ENCODE data around the gene PERM1. TPM values are rescaled to one million over a fixed set of nuclear protein-coding genes. Genes with fewer than 3 reads are reported as not detected.
"Not testable (repeated sequence)": the region's sequence is repeated elsewhere in the genome, so short reads cannot be mapped to it uniquely, and the experiment has no call there.

The PERM1 gene
- total RNA-seq, 1 experiment from 2014 or later: not detected

DNA sequence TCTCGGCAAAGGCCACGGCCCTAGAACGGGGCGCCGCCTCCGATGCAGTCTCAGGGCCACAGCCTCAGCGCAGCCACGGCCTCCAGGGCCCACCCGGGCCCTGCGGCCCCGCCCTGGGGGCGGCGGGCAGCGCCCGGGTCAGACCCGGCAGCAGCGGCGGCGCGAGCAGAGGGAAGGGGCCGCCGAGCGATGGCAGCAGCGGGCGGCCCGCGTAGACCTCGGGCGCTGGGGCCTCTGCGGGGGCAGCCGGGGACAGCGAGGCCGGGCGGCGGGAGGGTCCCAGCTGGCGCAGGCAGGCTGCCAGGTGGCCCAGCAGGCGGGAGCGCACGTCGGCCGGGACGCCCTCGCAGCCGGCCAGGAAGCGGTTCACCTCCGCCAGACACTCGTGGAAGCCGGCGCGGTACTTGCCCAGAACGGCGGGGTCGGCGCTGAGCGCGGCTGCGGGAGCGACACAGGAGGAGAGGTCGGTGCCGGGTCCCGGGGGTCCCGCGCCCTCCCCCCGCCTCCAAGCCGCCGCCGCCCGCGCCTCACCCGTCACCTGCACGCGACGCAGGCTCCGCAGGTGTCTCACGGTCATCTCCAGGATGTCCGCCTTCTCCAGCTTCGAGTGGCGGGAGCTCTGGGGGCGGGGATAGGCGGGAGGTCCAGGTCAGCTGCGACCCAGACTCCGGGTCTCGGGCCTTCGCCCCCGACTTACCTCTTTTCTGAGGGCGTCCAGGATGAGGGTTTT is 17.3 kb upstream of the PERM1 start:
- no peak for DNase-seq (ENCODE audit: extremely low read depth, low read depth)

GRCh38 chr1:998745-998994 is 16.8 kb upstream of the PERM1 start:
- DNase-seq (ENCODE audit: extremely low read depth, low read depth): no peak

DNA sequence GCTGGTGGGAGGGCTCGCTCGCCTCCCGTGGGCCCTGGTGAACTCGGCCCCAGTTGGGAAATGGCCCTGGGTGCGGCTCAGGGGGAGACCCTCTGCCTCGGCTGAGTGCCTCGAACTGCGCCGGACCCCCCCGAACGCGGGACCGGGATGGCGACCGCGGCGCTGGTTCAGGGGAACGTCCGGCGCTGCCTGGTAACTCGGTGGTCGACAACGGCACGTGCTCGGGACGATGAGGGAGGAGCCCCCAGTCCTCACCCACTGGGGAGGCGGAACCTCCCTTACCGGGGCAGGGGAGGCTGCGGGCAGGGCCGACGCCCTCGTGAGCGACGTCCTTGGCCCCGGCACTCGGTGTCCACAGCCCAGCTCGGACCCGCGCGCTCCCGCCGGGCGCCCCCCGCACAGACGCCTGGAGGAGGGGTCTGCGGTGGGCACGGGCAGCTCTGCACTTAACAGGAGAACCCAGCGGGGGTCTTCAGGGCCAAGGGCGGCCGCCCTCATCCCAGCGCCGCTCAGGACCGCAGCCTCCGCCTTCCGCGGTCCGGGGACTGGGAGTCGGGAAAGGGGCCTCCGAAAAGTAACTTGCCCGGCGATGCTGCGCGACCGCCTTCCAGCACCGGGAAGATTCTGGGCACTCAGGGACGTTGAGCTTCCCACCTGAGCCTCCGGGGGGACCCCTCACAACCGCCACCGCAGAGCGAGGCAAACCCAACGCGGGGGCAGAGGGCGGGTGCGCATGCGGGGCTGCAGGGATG is 16.3 kb upstream of the PERM1 start:
- DNase-seq (ENCODE audit: extremely low read depth, low read depth): no peak

GRCh38 chr1:997713-997992 is 15.8 kb upstream of the PERM1 start:
- DNase-seq (ENCODE audit: extremely low read depth, low read depth): no peak

DNA sequence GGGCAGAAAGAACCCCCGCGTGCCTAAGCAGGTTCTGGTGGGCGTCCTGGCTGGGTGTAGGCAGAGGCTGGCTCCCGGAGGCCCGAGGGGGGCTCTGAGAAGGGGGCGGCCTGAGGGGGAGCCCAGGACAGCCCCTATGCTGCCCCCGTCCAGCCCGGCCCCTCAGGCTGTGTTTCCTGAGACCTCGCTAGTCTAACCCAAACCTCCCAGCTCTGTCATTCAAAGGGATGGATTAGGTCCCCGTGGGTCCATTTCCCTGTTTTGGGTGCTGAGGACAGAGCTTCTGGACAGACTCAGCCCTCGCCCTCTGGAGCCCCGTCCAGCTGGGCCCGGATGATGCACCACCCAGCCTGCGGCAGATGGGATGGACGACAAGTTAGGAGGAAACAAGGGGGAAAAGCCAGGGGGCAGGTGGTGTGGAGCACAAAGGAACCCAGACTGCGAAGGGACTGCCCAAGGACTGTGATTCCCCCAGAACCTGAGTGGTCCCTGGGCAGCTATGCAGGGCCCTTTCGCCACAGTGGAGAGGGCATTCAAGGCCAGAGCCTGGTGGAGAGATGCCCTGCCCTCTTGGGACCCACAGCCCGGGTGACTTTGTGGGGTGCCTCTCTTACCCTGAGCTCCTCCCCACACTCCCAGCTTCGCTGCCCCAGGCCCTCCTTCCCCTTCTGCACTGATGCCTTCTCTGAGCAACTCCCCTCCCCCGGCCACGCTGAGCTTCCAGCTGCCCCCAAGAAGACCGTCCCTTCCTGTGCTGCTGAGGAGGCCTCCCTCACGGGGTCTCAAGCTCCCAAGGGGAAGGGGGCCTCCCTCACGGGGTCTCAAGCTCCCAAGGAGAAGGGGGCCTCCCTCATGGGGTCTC is 15.2 kb upstream of the PERM1 start:
- no peak for DNase-seq (ENCODE audit: extremely low read depth, low read depth)

DNA sequence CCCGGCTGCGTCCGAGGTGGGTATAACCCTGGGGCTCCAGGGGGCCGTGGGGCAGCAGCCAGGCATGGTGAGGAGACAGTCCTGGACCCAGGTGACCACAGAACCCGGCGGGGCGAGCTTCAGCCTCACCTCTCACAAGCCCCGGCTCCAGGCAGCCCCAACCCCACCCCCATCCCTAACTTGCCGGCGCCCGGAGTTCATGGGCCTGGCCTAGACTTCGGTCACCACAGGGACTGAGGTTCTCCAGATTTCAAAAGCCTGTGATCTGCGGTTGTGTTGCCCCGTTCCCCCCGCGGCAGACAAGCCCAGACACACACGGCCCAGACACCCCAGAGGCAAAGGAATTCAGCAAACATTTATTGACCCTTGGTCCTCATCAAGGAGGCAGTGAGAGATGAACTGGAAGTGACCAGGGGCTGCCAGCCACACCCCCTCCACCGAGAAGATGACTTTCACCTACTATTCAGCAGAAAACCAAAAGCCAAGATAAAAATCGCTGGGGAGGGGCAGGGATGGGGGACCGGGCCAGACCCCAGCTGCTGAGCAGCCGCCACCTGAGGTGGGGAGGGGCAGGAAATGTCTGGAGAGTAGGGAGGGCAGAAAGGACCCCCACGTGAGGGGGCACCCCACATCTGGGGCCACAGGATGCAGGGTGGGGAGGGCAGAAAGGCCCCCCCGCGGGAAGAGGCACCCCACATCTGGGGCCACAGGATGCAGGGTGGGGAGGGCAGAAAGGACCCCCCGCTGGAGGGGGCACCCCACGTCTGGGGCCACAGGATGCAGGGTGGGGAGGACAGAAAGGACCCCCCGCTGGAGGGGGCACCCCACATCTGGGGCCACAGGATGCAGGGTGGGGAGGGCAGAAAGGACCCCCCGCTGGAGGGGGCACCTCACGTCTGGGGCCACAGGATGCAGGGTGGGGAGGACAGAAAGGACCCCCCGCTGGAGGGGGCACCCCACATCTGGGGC is 14.1 kb upstream of the PERM1 start:
- no peak for DNase-seq (ENCODE audit: extremely low read depth, low read depth)

DNA sequence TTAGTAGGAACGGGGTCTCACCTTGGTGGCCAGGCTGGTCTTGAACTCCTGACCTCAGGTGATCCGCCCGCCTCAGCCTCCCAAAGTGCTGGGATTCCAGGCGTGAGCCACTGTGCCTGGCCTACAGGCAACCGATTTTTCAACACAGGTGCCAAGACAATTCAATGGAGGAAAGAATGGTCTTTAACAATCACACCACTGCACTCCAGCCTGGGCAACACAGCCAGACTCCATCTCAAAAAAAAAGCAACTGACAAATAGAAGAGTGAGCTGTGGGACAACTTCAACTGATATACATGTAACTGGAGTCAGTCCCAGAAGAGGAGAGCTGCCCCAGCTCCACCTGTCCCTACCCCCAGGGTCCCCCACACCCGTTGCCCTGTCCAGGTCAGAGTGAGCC is 12.7 kb upstream of the PERM1 start:
- not testable (repeated sequence) for DNase-seq (ENCODE audit: extremely low read depth, low read depth)

DNA sequence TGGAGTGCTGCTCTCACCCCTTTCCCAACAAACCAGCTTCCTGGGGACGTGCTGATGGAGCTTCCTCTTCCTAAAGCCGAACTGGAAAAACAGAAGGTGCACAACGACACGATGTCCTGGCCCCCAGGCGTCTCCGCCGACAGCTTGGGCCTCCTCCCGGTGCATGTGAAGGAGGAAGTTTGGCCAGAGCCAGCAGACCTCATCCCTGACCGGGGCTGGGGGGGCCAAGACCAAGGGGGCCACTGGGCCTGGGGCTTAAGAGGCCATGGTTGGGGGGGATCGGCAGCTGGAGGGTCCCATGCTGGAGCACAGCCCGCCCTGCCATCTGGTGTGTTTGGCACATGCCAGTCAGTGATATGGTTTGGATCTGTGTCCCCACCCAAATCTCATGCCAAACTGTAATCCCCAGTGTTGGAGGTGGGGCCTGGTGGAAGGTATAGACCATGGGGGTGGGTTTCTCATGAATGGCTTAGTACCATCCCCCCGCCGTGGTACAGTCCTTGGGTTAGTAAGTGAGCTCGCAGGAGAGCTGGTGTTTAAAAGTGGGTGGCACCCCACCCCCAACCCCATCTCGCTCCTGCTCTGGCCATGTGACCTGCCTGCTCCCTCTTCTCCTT is 11.6 kb upstream of the PERM1 start:
- DNase-seq (ENCODE audit: extremely low read depth, low read depth): no peak

- no peak for DNase-seq (ENCODE audit: extremely low read depth, low read depth)
Observed at GRCh38 chr1:992362-992761, 10.5 kb upstream of the PERM1 start.

DNA sequence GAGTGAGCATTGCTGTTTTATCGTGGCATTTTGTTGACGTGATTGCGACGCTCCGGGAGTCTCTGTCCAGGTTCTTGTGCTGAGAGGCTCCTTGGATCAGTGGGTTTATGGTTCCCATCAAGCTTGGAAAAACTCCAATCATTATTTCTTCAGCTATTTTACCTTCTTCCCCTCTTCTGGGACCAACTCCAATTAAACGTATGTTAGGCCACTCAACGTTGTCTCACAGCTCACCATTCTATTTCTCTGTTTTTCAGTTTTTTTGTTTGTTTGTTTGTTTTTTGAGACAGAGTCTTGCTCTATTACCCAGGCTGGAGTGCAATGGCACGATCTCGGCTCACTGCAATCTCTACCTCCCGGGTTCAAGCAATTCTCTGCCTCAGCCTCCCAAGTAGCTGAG is 10.0 kb upstream of the PERM1 start:
- no peak for DNase-seq (ENCODE audit: extremely low read depth, low read depth)

DNA sequence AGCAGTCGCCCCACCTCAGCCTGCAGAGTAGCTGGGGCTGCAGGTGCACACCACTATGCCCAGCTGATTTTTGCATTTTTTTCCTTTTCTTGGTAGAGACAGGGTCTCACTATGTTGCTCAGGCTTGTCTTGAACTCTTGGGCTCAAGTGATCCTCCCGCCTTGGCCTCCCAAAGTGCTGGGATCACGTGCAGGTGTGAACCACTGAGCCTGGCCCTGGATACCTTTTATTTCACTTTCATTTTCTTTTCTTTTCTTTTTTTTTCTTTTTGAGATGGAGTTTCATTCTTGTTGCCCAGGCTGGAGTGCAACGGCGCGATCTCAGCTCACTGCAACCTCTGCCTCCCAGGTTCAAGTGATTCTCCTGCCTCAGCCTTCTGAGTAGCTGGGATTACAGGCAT is 9.4 kb upstream of the PERM1 start:
- not testable (repeated sequence) for DNase-seq (ENCODE audit: extremely low read depth, low read depth)

DNA sequence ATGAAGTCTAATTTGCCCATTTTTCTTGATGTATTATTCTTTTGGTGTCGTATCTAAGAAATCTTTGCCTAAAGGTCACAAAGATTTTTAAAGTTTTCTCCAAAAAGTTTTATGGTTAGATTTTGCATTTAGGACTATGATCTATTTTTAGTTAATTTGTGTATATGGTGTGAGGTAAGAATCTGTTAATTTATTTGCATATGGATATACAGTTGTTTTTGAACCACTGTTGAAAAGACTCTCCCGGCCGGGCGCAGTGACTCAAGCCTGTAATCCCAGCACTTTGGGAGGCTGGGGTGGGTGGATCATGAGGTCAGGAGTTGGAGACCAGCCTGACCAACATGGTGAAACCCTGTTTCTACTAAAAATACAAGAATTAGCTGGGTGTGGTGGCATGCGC is 6.2 kb upstream of the PERM1 start:
- DNase-seq (ENCODE audit: extremely low read depth, low read depth): not testable (repeated sequence)

DNA sequence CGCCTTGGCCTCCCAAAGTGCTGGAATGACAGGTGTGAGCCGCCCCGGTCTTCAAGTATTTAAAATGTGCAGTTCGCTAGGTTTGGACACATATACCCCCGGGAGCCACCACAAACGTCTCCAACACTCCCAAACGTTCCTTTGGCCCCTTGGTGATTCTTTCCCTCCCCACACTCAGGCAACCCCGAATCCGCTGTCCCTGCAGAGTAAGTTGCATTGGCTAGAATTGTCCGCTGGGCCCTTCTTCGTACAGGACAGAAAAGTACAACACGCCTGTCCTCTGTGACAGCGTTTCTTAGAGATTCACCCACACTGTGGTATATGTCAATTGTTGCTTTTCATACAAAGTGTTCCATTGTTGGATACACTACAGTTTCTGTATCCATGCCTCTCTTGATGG is 3.2 kb upstream of the PERM1 start:
- DNase-seq (ENCODE audit: extremely low read depth, low read depth): no peak

GRCh38 chr1:984476-984814 is 2.6 kb upstream of the PERM1 start:
- DNase-seq (ENCODE audit: extremely low read depth, low read depth): no peak

DNA sequence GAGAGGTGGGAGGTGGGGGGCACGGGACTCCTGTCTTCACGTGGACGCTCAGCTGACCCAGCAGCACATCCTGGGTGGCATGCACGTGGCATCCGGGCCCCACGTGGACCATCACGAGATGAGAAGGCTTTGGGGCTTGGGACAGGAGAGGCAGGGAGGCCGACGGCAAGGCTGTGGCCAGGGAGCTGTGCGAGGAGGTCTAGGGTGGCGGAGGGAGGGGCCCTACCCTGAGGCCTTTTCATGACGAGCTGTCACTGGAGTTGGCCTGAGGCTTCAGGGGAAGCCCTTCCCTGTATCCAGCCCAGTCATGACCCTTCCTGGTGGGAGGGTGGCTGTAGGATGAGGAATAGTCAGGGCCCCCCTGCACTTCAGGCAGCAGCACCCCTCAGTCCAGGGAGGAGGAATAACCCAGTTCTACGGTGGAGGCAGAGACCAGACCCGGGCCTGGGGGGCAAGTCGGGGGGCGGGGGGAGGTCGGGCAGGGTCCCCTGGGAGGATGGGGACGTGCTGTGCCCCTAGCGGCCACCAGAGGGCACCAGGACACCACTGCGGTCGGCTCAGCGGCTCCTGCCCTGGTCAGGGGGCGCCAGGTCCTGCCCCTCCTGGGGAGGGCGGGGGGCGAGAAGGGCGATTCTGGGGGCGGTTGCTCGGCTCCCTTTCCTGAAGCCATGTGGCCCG is 2.0 kb upstream of the PERM1 start:
- DNase-seq (ENCODE audit: extremely low read depth, low read depth): no peak

DNA sequence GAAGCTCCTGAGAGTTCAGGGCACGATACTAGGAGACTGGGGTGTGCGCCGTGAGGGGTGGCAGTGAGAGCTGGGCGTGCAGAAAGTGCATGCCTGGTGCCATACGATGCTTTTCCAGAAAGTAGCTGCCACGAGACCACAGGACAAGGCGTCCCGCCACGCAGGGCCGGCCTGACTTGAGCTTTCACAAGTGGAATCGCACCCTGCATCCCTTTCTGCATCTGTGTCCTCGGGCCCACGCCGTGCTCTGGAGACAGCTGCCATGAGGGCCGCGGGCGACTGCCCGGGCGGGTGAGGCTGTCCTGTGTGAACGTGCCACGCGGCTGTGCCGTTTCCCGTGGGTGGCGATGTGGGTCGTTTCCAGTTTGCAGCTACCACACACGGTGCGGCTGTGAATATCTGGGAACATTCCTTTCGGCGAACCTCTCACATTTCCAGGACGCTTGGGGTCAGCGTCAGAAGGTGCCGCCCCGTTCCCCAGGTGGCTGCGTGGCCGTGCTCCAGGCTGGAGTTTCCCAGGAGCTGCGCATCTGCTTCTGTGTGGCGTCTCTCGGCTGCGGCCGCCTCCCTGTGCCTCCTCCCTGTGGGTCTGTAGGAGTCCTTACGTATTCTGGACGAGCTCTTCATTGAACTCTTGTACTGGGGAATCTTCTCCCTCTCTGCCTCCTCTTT is 1.0 kb upstream of the PERM1 start:
- DNase-seq (ENCODE audit: extremely low read depth, low read depth): no peak

DNA sequence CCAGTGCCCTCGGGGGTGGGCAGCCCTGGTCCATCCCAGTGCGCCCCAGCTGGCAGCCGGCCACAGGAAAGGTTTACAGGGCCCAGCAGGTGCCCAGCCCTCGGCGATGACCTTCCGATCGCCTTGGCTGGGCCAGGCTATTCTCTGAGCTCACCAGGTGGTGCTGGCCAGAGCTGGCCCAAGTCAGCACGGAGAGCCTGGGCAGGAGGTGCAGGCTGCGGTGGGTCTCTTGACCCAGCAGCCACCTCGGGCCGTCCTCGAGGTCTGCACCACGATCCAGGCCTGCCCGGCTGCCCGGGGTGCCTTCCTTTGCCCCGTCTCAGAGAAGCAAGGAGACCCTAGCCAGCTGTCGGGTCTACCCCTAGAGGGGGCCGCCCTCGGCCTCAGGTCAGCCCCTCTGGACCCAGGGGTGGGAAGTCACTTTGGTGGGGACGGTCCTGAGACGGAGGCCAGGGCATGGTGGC is 370 bp downstream of the PERM1 start:
- DNase-seq (ENCODE audit: extremely low read depth, low read depth): no peak

- DNase-seq (ENCODE audit: extremely low read depth, low read depth): no peak
Observed at GRCh38 chr1:980602-981395, 1.1 kb downstream of the PERM1 start.

All from NCI-H460 (cell line).